LNCAP (cell line): ENCODE data around the gene EIF4G2.

Experiments
- CTCF ChIP-seq: fragments of 450-650 bp; IDR thresholded peaks from 2 replicates; pipeline ENCODE4 v1.5.1; 2017; ENCODE audit warnings: mild to moderate bottlenecking

Gene EIF4G2

GRCh38 chr11:10778217-10778970, 30.3 kb downstream of the EIF4G2 start:
- no peak for TF ChIP-seq CTCF

GRCh38 chr11:10777806-10778205, 30.9 kb downstream of the EIF4G2 start:
- no peak for TF ChIP-seq CTCF

- no peak for TF ChIP-seq CTCF
Observed at GRCh38 chr11:10777393-10777793, 31.3 kb downstream of the EIF4G2 start.

GRCh38 chr11:10774811-10775210, 33.9 kb downstream of the EIF4G2 start:
- TF ChIP-seq CTCF = no peak

GRCh38 chr11:10771457-10771856, 37.3 kb downstream of the EIF4G2 start:
- TF ChIP-seq CTCF = no peak

- peak; percentile 95 for TF ChIP-seq CTCF
Observed at GRCh38 chr11:10770626-10771254, 38.0 kb downstream of the EIF4G2 start.

GRCh38 chr11:10764412-10764811, 44.3 kb downstream of the EIF4G2 start:
- no peak for TF ChIP-seq CTCF
